OCI-LY1 (cell line): Measurements from ENCODE around the gene ST6GALNAC3.

ENCODE experiments used
- H2AFZ ChIP-seq: fragments of 200-600 bp; sonication (generic), shearing (Covaris generic); 2 replicates; pipeline ENCODE4 v1.6.0; 2014; ENCODE audit warnings: antibody characterized with exemption, mild to moderate bottlenecking, low read length
- H3F3A ChIP-seq: fragments of 200-600 bp; sonication (generic), shearing (Covaris generic); 2 replicates; pipeline ENCODE4 v1.6.0; 2014; ENCODE audit warnings: mild to moderate bottlenecking, antibody characterized with exemption, low read length, moderate library complexity; ENCODE audit not compliant: insufficient read depth
- H3K27ac ChIP-seq: fragments of 200-600 bp; sonication (generic); 2 replicates; pipeline ENCODE4 v1.5.1; 2014; ENCODE audit warnings: low read length, mixed run types, mild to moderate bottlenecking, low read depth; ENCODE audit not compliant: poor library complexity, severe bottlenecking
- H3K27me3 ChIP-seq: fragments of 200-600 bp; sonication (generic); 2 replicates; pipeline ENCODE4 v1.6.0; 2014; ENCODE audit warnings: antibody characterized with exemption, mild to moderate bottlenecking, low read length, moderate library complexity; ENCODE audit not compliant: insufficient read depth
- H3K36me3 ChIP-seq: fragments of 200-600 bp; sonication (generic); 2 replicates; pipeline ENCODE4 v1.6.1; 2014; ENCODE audit warnings: mild to moderate bottlenecking, antibody characterized with exemption, low read length, moderate library complexity, mixed read lengths; ENCODE audit not compliant: insufficient read depth
- H3K4me1 ChIP-seq: fragments of 200-600 bp; sonication (generic); 2 replicates; pipeline ENCODE4 v1.5.1; 2014; ENCODE audit warnings: mild to moderate bottlenecking, low read length, moderate library complexity; ENCODE audit not compliant: insufficient read depth, severe bottlenecking
- H3K4me2 ChIP-seq: fragments of 200-600 bp; sonication (generic), shearing (Covaris generic); 2 replicates; pipeline ENCODE4 v1.6.1; 2014; ENCODE audit warnings: low read length
- H3K4me3 ChIP-seq: fragments of 200-600 bp; sonication (generic); 2 replicates; pipeline ENCODE4 v1.5.1; 2014; ENCODE audit warnings: low read length, low read depth, mild to moderate bottlenecking, mixed read lengths; ENCODE audit not compliant: poor library complexity, severe bottlenecking
- H3K79me2 ChIP-seq: fragments of 200-600 bp; shearing (Covaris generic); 2 replicates; pipeline ENCODE4 v1.6.1; 2016; ENCODE audit warnings: mixed run types, low read length, mixed read lengths; ENCODE audit not compliant: insufficient read depth
- H3K9ac ChIP-seq: fragments of 200-600 bp; sonication (generic), shearing (Covaris generic); 2 replicates; pipeline ENCODE4 v1.6.1; 2014; ENCODE audit warnings: mild to moderate bottlenecking, low read length, mixed read lengths
- H3K9me2 ChIP-seq: fragments of 200-600 bp; sonication (generic), shearing (Covaris generic); 2 replicates; pipeline ENCODE4 v1.6.1; 2014; ENCODE audit warnings: low read depth, mild to moderate bottlenecking, low read length, mixed read lengths
- H3K9me3 ChIP-seq: fragments of 200-600 bp; shearing (Covaris generic); 2 replicates; pipeline ENCODE4 v1.6.1; 2014; ENCODE audit warnings: low read length, mixed read lengths
- H4K20me1 ChIP-seq: fragments of 200-600 bp; sonication (generic), shearing (Covaris generic); 2 replicates; pipeline ENCODE4 v1.6.0; 2016; ENCODE audit warnings: mild to moderate bottlenecking, low read length; ENCODE audit not compliant: insufficient read depth
- CTCF ChIP-seq: fragments of 200-600 bp; sonication (generic), shearing (Covaris generic); IDR thresholded peaks from 2 replicates; pipeline ENCODE4 v1.5.1; 2017; ENCODE audit warnings: mild to moderate bottlenecking, antibody characterized with exemption, low read length, moderate library complexity, mixed read lengths
- EZH2 ChIP-seq: fragments of 200-600 bp; sonication (generic), shearing (Covaris generic); IDR thresholded peaks from 2 replicates; pipeline ENCODE4 v1.8.0; 2017; ENCODE audit warnings: borderline replicate concordance, mixed run types, mild to moderate bottlenecking, antibody characterized with exemption, low read length, moderate library complexity, mixed read lengths

Gene ST6GALNAC3

GRCh38 chr1:76074321-76075187 lies at the start of gene ST6GALNAC3:
Gene ST6GALNAC3, plus strand, starts transcription at chr1:76074746.
- H3K27ac ChIP-seq, result no peak within 1 kb of the TSS
- H3F3A ChIP-seq, result no peaks in the 10 kb centered on the region
- H3K79me2 ChIP-seq, result no peaks in the 10 kb centered on the region
- no peaks in the 10 kb centered on the region; the same call in 1 of the 2 replicates for H3K27me3 ChIP-seq
- H3K9me3 ChIP-seq, result no peaks in the 10 kb centered on the region
- H4K20me1 ChIP-seq, result no peaks in the 10 kb centered on the region
- H3K4me1 ChIP-seq, result no peaks in the 10 kb centered on the region
- H3K9ac ChIP-seq, result no peak within 1 kb of the TSS
- no peaks in the 10 kb centered on the region for H3K9me2 ChIP-seq
- no peak within 1 kb of the TSS for H3K4me3 ChIP-seq
- H3K4me2 ChIP-seq, result no peak within 1 kb of the TSS
- H3K36me3 ChIP-seq, result no peaks in the 10 kb centered on the region
- TF ChIP-seq CTCF, result no peak
- TF ChIP-seq EZH2, result no peak
- no peak within 1 kb of the TSS for H2AFZ ChIP-seq

GRCh38 chr1:76027341-76027740 lies 47.2 kb upstream of the ST6GALNAC3 start:
- H2AFZ ChIP-seq, result no peak overlapping the region
- no peak overlapping the region for H3K27ac ChIP-seq
- TF ChIP-seq CTCF (no peak), EZH2 (no peak)
- no peaks in the 10 kb centered on the region for H3K9me3 ChIP-seq
- H4K20me1 ChIP-seq, result no peaks in the 10 kb centered on the region
- H3K9me2 ChIP-seq, result no peaks in the 10 kb centered on the region
- H3K27me3 ChIP-seq, result no peaks in the 10 kb centered on the region
- H3K79me2 ChIP-seq, result no peaks in the 10 kb centered on the region
- no peaks in the 10 kb centered on the region for H3K36me3 ChIP-seq
- H3K9ac ChIP-seq, result no peak overlapping the region
- H3K4me1 ChIP-seq, result no peaks in the 10 kb centered on the region
- H3K4me3 ChIP-seq, result no peak overlapping the region
- no peaks in the 10 kb centered on the region for H3F3A ChIP-seq
- no peak overlapping the region for H3K4me2 ChIP-seq

DNA sequence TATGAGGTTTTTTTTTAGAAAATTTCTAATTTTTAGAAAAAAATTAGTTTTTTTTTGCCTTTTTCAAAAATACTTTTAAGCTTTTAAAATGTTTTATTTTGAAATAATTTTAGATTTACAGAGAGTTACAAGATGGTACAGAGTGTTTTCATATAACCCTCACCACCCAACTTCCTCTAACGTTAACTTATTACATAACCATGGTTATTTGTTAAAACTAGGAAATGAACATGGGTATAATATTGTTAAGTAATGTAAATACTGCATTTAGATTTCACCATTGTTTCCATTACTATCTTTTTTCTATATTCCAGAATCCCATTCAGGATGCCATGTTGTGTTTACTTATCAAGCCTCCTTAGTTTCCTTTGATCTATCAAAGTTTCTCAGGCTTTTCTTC lies 45.2 kb upstream of the ST6GALNAC3 start:
- H3K9me2 ChIP-seq, result no peaks in the 10 kb centered on the region
- H3K79me2 ChIP-seq, result no peaks in the 10 kb centered on the region
- H3K4me2 ChIP-seq, result no peak overlapping the region
- no peak overlapping the region for H2AFZ ChIP-seq
- no peaks in the 10 kb centered on the region for H3K27me3 ChIP-seq
- H3K4me1 ChIP-seq, result no peaks in the 10 kb centered on the region
- no peak overlapping the region for H3K27ac ChIP-seq
- H3K4me3 ChIP-seq, result no peak overlapping the region
- no peaks in the 10 kb centered on the region for H3K36me3 ChIP-seq
- H4K20me1 ChIP-seq, result no peaks in the 10 kb centered on the region
- H3K9ac ChIP-seq, result no peak overlapping the region
- H3K9me3 ChIP-seq, result no peaks in the 10 kb centered on the region
- no peaks in the 10 kb centered on the region for H3F3A ChIP-seq
- TF ChIP-seq CTCF (no peak), EZH2 (no peak)
